HepG2 (cell line): ENCODE data around the gene LCN2. TPM values are rescaled to one million over a fixed set of nuclear protein-coding genes. Genes with fewer than 3 reads are reported as not detected.
A peak's percentile ranks its signal among the peaks of the same experiment; 100 is the strongest.

Experiments
- ARID3A ChIP-seq: IDR thresholded peaks from 2 replicates; pipeline ENCODE4 v1.6.1; 2012; ENCODE audit warnings: low read depth, low read length, improper control_type of control experiment
- ARNT2 ChIP-seq: sonication (generic); formaldehyde crosslinking; IDR thresholded peaks from 2 replicates; pipeline ENCODE4 v1.8.0; 2022; ENCODE audit warnings: mild to moderate bottlenecking, low read depth, missing genetic modification reagents, moderate library complexity
- ATAD3A ChIP-seq: sonication (generic); formaldehyde crosslinking; IDR thresholded peaks from 2 replicates; pipeline ENCODE4 v1.4.0; 2020; ENCODE audit warnings: missing genetic modification reagents
- ELK4 ChIP-seq: sonication (generic); formaldehyde crosslinking; IDR thresholded peaks from 2 replicates; pipeline ENCODE4 v1.9.0; 2021; ENCODE audit warnings: missing genetic modification reagents, borderline replicate concordance
- EP300 ChIP-seq, 3 experiments: sonication (generic) in 1 of 3; formaldehyde crosslinking in 1 of 3; IDR thresholded peaks; 2 replicates each; pipeline versions ENCODE4 v1.5.1 to v1.6.1; 2011 to 2020; ENCODE audit warnings: low read depth in 2 of 3, low read length in 2 of 3, borderline replicate concordance in 1 of 3, improper control_type of control experiment in 1 of 3, mild to moderate bottlenecking in 1 of 3, missing genetic modification reagents in 1 of 3, moderate library complexity in 1 of 3
- FOXK2 ChIP-seq: fragments of 450-650 bp; IDR thresholded peaks from 2 replicates; pipeline ENCODE4 v1.6.1; 2016
- HMGXB4 ChIP-seq, 2 experiments: sonication (generic) in 1 of 2; formaldehyde crosslinking in 1 of 2; IDR thresholded peaks; 2 replicates each; pipeline versions ENCODE4 v1.4.0 to v1.6.1; 2018 to 2020; ENCODE audit warnings: missing genetic modification reagents in 2 of 2, borderline replicate concordance in 1 of 2, low read depth in 1 of 2, mild to moderate bottlenecking in 1 of 2, missing biosample characterization in 1 of 2
- HNRNPUL1 ChIP-seq: fragments of 200-400 bp; formaldehyde crosslinking; IDR thresholded peaks from 2 replicates; pipeline ENCODE4 v1.6.1; 2017; ENCODE audit warnings: low read depth, mild to moderate bottlenecking, low read length, moderate library complexity
- MIER3 ChIP-seq: IDR thresholded peaks from 2 replicates; pipeline ENCODE4 v1.6.1; 2016; ENCODE audit warnings: missing compliant biosample characterization, borderline replicate concordance
- RARA ChIP-seq: IDR thresholded peaks from 2 replicates; pipeline ENCODE4 v1.6.1; 2016; ENCODE audit warnings: missing genetic modification reagents, missing compliant biosample characterization
- RELA ChIP-seq: sonication (generic); formaldehyde crosslinking; IDR thresholded peaks from 2 replicates; pipeline ENCODE4 v1.4.0; 2020; ENCODE audit warnings: missing genetic modification reagents
- USF2 ChIP-seq, 2 experiments: sonication (generic) in 1 of 2; formaldehyde crosslinking in 1 of 2; IDR thresholded peaks; 2 replicates each; pipeline versions ENCODE4 v1.5.1 to v1.6.1; 2011 to 2020; ENCODE audit warnings: borderline replicate concordance in 1 of 2, low read depth in 1 of 2, low read length in 1 of 2, mild to moderate bottlenecking in 1 of 2, missing genetic modification reagents in 1 of 2, moderate library complexity in 1 of 2
- ZBTB38 ChIP-seq: sonication (generic); formaldehyde crosslinking; IDR thresholded peaks from 2 replicates; pipeline ENCODE4 v1.5.1; 2020; ENCODE audit warnings: mild to moderate bottlenecking, missing genetic modification reagents
- ZC3H4 ChIP-seq: sonication (generic); formaldehyde crosslinking; IDR thresholded peaks from 2 replicates; pipeline ENCODE4 v1.4.0; 2020; ENCODE audit warnings: missing genetic modification reagents, borderline replicate concordance
- ZMYM3 ChIP-seq: sonication (generic); formaldehyde crosslinking; IDR thresholded peaks from 2 replicates; pipeline ENCODE4 v1.5.1; 2020; ENCODE audit warnings: mild to moderate bottlenecking, missing genetic modification reagents
- ZNF619 ChIP-seq: sonication (generic); formaldehyde crosslinking; IDR thresholded peaks from 2 replicates; pipeline ENCODE4 v1.4.0; 2020; ENCODE audit warnings: mild to moderate bottlenecking, missing genetic modification reagents
- ZNF644 ChIP-seq: IDR thresholded peaks from 2 replicates; pipeline ENCODE4 v1.6.1; 2016; ENCODE audit warnings: low read depth
- ZNF773 ChIP-seq: sonication (generic); formaldehyde crosslinking; IDR thresholded peaks from 2 replicates; pipeline ENCODE4 v1.4.0; 2020; ENCODE audit warnings: missing genetic modification reagents, borderline replicate concordance
- polyA plus RNA-seq, 8 experiments: library from polyadenylated mRNA; depleted of rRNA in 3 of 8; stranded (reverse) in 7 of 8; unstranded in 1 of 8; fragments of >200 nt; fragmentation: Illumina TruSeq in 4 of 8; extraction: Trizol in 4 of 8; gene quantifications; 2 replicates each; pipeline versions ENCODE4 v1.2.1 to v1.2.3, GENCODE V29; 2011 to 2016; ENCODE audit warnings: low read depth in 4 of 8, missing spikeins in 1 of 8, mixed read lengths in 1 of 8; ENCODE audit not compliant: insufficient read depth in 1 of 8
- total RNA-seq, 5 experiments: library from RNA; depleted of rRNA; stranded (reverse); fragments of >200 nt; fragmentation: Illumina TruSeq; extraction: Trizol; gene quantifications; 2 replicates each; pipeline ENCODE4 v1.2.3, GENCODE V29; 2016; ENCODE audit warnings: low read depth in 1 of 5
- TF ChIP-seq, protein P1 (sequence below): sonication (generic); formaldehyde crosslinking; IDR thresholded peaks from 2 replicates; pipeline ENCODE4 v1.5.0; 2020; ENCODE audit warnings: mild to moderate bottlenecking, missing genetic modification reagents

LCN2 gene
- total and polyA plus RNA-seq, 2 of the 13 experiments (the other 11 are each of a cell fraction or from before 2014, with no cell fraction given) = 0.38 to 1.4 TPM

DNA sequence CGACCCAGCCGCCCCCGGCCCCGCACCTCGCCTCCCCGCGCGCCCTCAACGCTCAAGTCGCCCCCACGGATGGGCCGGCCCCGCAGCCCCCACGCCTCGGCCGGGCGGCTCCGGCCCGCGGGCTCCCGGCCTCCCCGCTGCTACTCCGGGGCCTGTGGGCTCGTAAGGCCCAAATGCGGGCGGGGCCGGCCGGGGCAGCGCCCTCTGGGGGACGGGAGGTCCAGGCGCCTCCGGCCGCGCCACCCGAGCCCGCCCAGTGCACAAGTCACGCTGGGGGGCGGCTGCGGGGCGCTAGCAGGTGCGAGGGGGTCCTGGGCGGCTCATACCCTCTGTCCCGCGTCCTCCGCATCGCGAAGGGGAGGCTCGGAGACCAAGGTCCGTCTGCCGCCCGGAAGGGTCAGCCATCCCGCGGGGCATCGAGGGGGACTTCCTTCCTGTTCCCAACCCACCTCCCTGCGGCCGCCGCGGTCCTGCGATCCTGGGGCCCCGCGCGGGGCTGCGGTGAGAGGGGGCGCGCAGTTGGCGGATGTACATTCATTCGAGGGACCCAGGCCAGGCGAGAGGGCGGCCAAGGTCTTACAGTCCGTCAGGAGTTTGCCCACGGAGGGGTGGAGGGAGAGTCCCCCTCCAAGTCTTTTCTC lies 42.3 kb downstream of the LCN2 start, which contains the start of gene CIZ1 (continued):
- TF ChIP-seq USF2 (IDR thresholded peaks at IDR 0.05; ENCODE audit: low read depth, low read length) (no peak), USF2 (CRISPR knock-in tag; IDR thresholded peaks at IDR 0.05; ENCODE audit: borderline replicate concordance) (no peak), ATAD3A (no peak), EP300 (IDR thresholded peaks at IDR 0.05; ENCODE audit: low read depth in 2 of 2, low read length in 2 of 2) (no peak), EP300 (CRISPR knock-in tag; IDR thresholded peaks at IDR 0.05; ENCODE audit: borderline replicate concordance) (no peak), HNRNPUL1 (peak; percentile 25; the same call in 1 of the 2 replicates), ZMYM3 (CRISPR knock-in tag) (0 out of 2 replicates have a peak, but pooled peaks have one; percentile 29), ZNF644 (CRISPR knock-in tag) (no peak), HMGXB4 (CRISPR knock-in tag; IDR thresholded peaks at IDR 0.05; ENCODE audit: borderline replicate concordance in 1 of 2, low read depth in 1 of 2) (peak; percentile 95 to 99), ARNT2 (peak; percentile 73), MIER3 (CRISPR knock-in tag) (no peak; the same call in 1 of the 2 replicates), ZNF773 (CRISPR knock-in tag) (0 out of 2 replicates have a peak, but pooled peaks have one; percentile 64), ARID3A (no peak), RARA (peak; percentile 6; the same call in 1 of the 2 replicates), ELK4 (CRISPR knock-in tag) (0 out of 2 replicates have a peak, but pooled peaks have one; percentile 21), ZBTB38 (CRISPR knock-in tag) (peak; percentile 62; the same call in 1 of the 2 replicates), ZC3H4 (CRISPR knock-in tag) (no peak), FOXK2 (peak; percentile 17; the same call in 1 of the 2 replicates), ZNF619 (CRISPR knock-in tag) (0 out of 2 replicates have a peak, but pooled peaks have one; percentile 7), RELA (CRISPR knock-in tag) (no peak)
- TF ChIP-seq, protein P1, sequence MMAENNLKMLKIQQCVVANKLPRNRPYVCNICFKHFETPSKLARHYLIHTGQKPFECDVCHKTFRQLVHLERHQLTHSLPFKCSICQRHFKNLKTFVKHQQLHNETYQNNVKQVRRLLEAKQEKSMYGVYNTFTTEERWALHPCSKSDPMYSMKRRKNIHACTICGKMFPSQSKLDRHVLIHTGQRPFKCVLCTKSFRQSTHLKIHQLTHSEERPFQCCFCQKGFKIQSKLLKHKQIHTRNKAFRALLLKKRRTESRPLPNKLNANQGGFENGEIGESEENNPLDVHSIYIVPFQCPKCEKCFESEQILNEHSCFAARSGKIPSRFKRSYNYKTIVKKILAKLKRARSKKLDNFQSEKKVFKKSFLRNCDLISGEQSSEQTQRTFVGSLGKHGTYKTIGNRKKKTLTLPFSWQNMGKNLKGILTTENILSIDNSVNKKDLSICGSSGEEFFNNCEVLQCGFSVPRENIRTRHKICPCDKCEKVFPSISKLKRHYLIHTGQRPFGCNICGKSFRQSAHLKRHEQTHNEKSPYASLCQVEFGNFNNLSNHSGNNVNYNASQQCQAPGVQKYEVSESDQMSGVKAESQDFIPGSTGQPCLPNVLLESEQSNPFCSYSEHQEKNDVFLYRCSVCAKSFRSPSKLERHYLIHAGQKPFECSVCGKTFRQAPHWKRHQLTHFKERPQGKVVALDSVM (CRISPR knock-in tag) = peak; percentile 77
